ENCODE measurements around the gene SIAE. TPM values are rescaled to one million over a fixed set of nuclear protein-coding genes. Genes with fewer than 3 reads are reported as not detected.

The SIAE gene
- total and polyA plus RNA-seq, 2 of the 4 experiments (the other 2 are of a cell fraction), result 4.7 to 12.0 TPM

DNA sequence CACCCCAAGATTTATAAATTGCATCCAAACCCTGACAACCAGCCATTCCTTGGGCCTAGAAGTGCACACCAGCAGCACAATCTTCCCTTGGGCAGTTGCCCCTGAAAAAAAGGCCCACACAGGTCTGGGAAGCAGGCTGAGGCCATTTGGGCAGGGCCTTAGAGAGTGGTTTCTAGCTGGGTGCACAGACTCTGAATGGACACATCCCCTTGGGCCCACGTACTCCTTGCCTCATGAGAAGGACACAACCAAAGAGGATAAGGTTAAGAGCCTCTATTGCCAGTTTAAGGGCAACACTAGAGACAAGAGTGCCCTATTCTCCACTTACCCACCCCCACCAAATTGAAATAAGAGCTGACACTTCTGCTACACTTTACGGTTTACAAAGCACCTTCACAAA, 63.2 kb downstream of the SIAE start:
- Histone ChIP-seq H4K8ac (ENCODE audit: low read depth in 2 of 2, low read length in 2 of 2) (no peak overlapping the region), H3K23ac (ENCODE audit: low read depth, low read length) (no peak overlapping the region), H2BK15ac (ENCODE audit: low read depth, low read length) (no peak overlapping the region), H3K9me3 (ENCODE audit: control insufficient read depth, insufficient read depth, low read length) (no peaks in the 10 kb centered on the region), H3K36me3 (ENCODE audit: control insufficient read depth, insufficient read depth, low read length) (no peaks in the 10 kb centered on the region), H2BK120ac (ENCODE audit: low read depth, low read length) (no peak overlapping the region), H4K91ac (ENCODE audit: insufficient read depth, low read depth, low read length) (no peak overlapping the region), H3K14ac (replicated peaks; ENCODE audit: low read depth, low read length) (no peak overlapping the region), H2AK9ac (replicated peaks; ENCODE audit: low read depth, low read length, poor library complexity) (no peak overlapping the region), H2BK20ac (ENCODE audit: low read depth, low read length) (no peak overlapping the region), H3K27ac (ENCODE audit: insufficient read depth, low read length) (no peak overlapping the region), H3K9ac (ENCODE audit: low read depth, low read length) (no peak overlapping the region), H4K20me1 (ENCODE audit: insufficient read depth, low read length) (no peaks in the 10 kb centered on the region), H2BK5ac (ENCODE audit: low read depth, low read length, poor library complexity, severe bottlenecking) (no peak overlapping the region), H3K4me2 (ENCODE audit: low read depth, low read length) (no peak overlapping the region), H3K79me1 (ENCODE audit: low read depth in 1 of 2, low read length in 2 of 2) (no peaks in the 10 kb centered on the region), H3K9me1 (ENCODE audit: insufficient read depth, low read length) (no peaks in the 10 kb centered on the region), H3K4ac (ENCODE audit: low read depth, low read length) (no peak overlapping the region), H2AK5ac (ENCODE audit: low read depth, low read length) (no peak overlapping the region), H3K18ac (ENCODE audit: low read depth, low read length) (no peak overlapping the region), H4K5ac (ENCODE audit: low read depth, low read length) (no peak overlapping the region), H3K27me3 (ENCODE audit: control insufficient read depth, insufficient read depth, low read length) (peaks cover 2% of the 10 kb centered on the region; the same call in 1 of the 2 replicates), H3K4me3 (ENCODE audit: insufficient read depth, low read depth, low read length) (no peak overlapping the region), H3K56ac (ENCODE audit: extremely low read depth, insufficient read depth, low read length) (no peak overlapping the region), H2AFZ (replicated peaks; ENCODE audit: low read length, poor library complexity) (no peak overlapping the region), H3K4me1 (ENCODE audit: control insufficient read depth, insufficient read depth, low read length) (no peaks in the 10 kb centered on the region)
- dilution Hi-C loops (cut with HindIII; ENCODE audit: low sequenced_read_pairs, unreplicated experiment), result no loop called here
- ATAC-seq (ENCODE audit: low read depth) (no peak), DNase-seq (no peak)
- ChIA-PET CTCF (no interaction called here), POLR2A (ENCODE audit: unreplicated experiment) (no interaction called here)
- no peak for TF ChIP-seq USF2 (IDR thresholded peaks at IDR 0.05; ENCODE audit: low read depth, low read length)
- no peak for TF ChIP-seq MAFK (IDR thresholded peaks at IDR 0.05; ENCODE audit: low read depth, low read length)
- TF ChIP-seq NFE2L2 (IDR thresholded peaks at IDR 0.05; ENCODE audit: low read depth, low read length), result no peak
- TF ChIP-seq MXI1 (IDR thresholded peaks at IDR 0.05; ENCODE audit: borderline replicate concordance, low read depth, low read length), result no peak
- TF ChIP-seq RFX5 (IDR thresholded peaks at IDR 0.05; ENCODE audit: low read depth, low read length), result no peak
- intact Hi-C loops (cut with micrococcal nuclease), result no loop called here
- no TSS peak for BruUV-seq (replicated peaks)
- in situ Hi-C loops (cut with MboI; ENCODE audit: low sequenced_read_pairs), result no loop called here
- WGBS, 2 experiments (ENCODE audit: extremely low coverage in 2 of 2, insufficient read length in 1 of 2), result no CpG with 5 or more reads among the region's 2 CpGs
